ENCODE results near the gene SRGAP1. TPM values are rescaled to one million over a fixed set of nuclear protein-coding genes. Genes with fewer than 3 reads are reported as not detected.

SRGAP1 gene
- total and polyA plus RNA-seq, 2 of the 8 experiments (the other 6 are each of a cell fraction or from before 2014, with no cell fraction given): 3.2 to 7.3 TPM

DNA sequence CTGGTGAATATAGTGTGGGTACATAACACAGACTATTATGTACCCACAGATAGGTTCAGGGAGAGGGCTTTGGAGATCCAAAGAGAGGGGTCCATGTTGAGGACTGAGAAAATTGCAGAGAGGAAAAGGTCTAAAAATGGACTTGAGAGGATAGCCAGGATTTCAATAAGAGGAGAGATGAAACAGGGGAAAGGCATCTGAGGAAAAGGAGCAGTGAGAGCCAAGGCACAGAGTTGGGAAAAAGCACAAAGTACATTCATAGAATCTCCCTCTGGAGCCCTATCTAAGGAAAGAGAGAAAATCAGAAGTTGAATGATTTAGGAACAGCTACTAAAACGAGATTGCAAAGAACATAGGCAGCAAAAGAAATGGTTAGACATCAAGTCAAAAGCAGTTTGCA is 182.8 kb downstream of the SRGAP1 start:
- Histone ChIP-seq H3K79me1 (ENCODE audit: low read depth, low read length) (no peaks in the 10 kb centered on the region), H2AFZ (ENCODE audit: low read length) (no peak overlapping the region), H3K36me3 (ENCODE audit: control insufficient read depth in 2 of 4, insufficient read depth in 4 of 4, low read length in 3 of 4) (no peaks in the 10 kb centered on the region), H4K8ac (ENCODE audit: extremely low read depth, insufficient read depth, low read length) (no peak overlapping the region), H3K4me3 (ENCODE audit: extremely low read depth in 1 of 4, insufficient read depth in 2 of 4, low read depth in 3 of 4, low read length in 4 of 4) (no peak overlapping the region), H3K4me2 (ENCODE audit: insufficient read depth in 1 of 2, low read depth in 2 of 2, low read length in 2 of 2) (no peak overlapping the region), H3K9ac (replicated peaks in 1 of 4; ENCODE audit: extremely low read depth in 1 of 4, low read depth in 3 of 4, low read length in 3 of 4) (no peak overlapping the region), H3K27ac (ENCODE audit: low read depth, low read length) (no peak overlapping the region), H2BK120ac (replicated peaks; ENCODE audit: low read depth, low read length) (no peak overlapping the region), H2BK5ac (ENCODE audit: low read depth, low read length) (no peak overlapping the region), H3K14ac (ENCODE audit: insufficient read length) (no peak overlapping the region), H2BK15ac (ENCODE audit: low read length) (no peak overlapping the region), H3K27me3 (replicated peaks in 1 of 4; ENCODE audit: control insufficient read depth in 3 of 4, extremely low read depth in 1 of 4, insufficient read depth in 3 of 4, low read length in 3 of 4) (no peaks in the 10 kb centered on the region), H4K5ac (ENCODE audit: insufficient read length, low read depth, low read length) (no peak overlapping the region), H3K79me2 (ENCODE audit: control insufficient read depth in 1 of 2, insufficient read depth in 2 of 2, low read length in 2 of 2) (no peaks in the 10 kb centered on the region), H3K4ac (replicated peaks; ENCODE audit: insufficient read length, low read depth, low read length) (no peak overlapping the region), H3K56ac (replicated peaks; ENCODE audit: insufficient read length, low read depth, low read length) (no peak overlapping the region), H2AK5ac (ENCODE audit: low read depth, low read length) (no peak overlapping the region), H3K18ac (ENCODE audit: extremely low read depth, low read length) (no peak overlapping the region), H4K20me1 (replicated peaks in 1 of 2; ENCODE audit: control insufficient read depth in 1 of 2, insufficient read depth in 2 of 2, low read length in 2 of 2) (no peaks in the 10 kb centered on the region), H3K23ac (ENCODE audit: insufficient read length) (no peak overlapping the region), H2BK20ac (ENCODE audit: low read length) (no peak overlapping the region), H2BK12ac (ENCODE audit: low read depth, low read length) (no peak overlapping the region), H4K91ac (replicated peaks; ENCODE audit: insufficient read length, low read length) (no peak overlapping the region), H3K9me3 (ENCODE audit: insufficient read depth in 2 of 2, low read depth in 1 of 2, low read length in 1 of 2) (no peaks in the 10 kb centered on the region), H3K23me2 (ENCODE audit: low read depth, low read length) (no peaks in the 10 kb centered on the region), H3K4me1 (replicated peaks in 1 of 4; ENCODE audit: control insufficient read depth in 3 of 4, insufficient read depth in 4 of 4, low read length in 3 of 4) (no peaks in the 10 kb centered on the region)
- DNase-seq (ENCODE audit: low read depth in 1 of 2, low spot score in 2 of 2) (no peak), FAIRE-seq (no peak)
- WGBS, 2 experiments (ENCODE audit: extremely low coverage in 1 of 2, insufficient coverage in 1 of 2, insufficient read length in 1 of 2, insufficient replicate concordance in 2 of 2, low coverage in 1 of 2, low lambda C conversion rate in 2 of 2, missing lambda C conversion rate in 1 of 2): 95% methylated on average over 1 of the region's 1 CpG; no CpG with 5 or more reads in 1 of the 2 experiments
- ChIA-PET POLR2A (ENCODE audit: partially characterized antibody) (no interaction called here), CTCF (ENCODE audit: partially characterized antibody) (interaction anchor here (0.9 kb wide), 1 partner anchor 191 kb away, joined by 4 read pairs; no protein-coding TSS in a partner anchor)
- TF ChIP-seq ASH2L (IDR thresholded peaks at IDR 0.05; ENCODE audit: low read length): no peak
